Measurements from ENCODE around the gene LYG1. TPM values are rescaled to one million over a fixed set of nuclear protein-coding genes. Genes with fewer than 3 reads are reported as not detected.
"Not testable (repeated sequence)": the region's sequence is repeated elsewhere in the genome, so short reads cannot be mapped to it uniquely, and the experiment has no call there.

LYG1 gene
- total and polyA plus RNA-seq, 2 experiments from 2014 or later = 1.6 to 1.7 TPM

DNA sequence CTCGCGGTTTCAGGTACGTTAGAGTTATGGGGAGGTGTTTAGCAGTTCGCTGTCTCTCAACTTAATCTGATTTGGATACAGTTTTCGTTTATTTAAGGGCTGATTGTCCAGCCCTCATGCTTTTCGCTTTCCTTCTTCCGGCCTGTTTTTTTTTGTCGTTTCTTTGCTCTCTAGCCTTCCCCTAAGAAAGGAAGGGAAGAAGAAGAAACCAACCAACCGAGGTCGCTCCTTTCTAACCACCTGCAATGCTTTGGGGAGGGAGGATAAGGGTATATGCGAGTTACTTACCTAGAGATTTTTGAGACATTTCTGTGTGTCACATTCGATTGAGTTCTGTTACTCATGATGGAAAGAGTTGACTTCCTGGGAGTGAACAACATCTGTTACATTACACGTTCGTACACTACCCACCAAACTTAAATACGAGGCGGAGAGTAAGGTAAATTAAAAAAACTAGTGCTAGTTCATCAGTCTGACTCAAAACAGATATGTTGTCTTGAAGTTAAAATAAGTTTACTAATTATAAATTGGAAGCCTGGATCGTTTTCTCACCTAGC lies 37.1 kb upstream of the LYG1 start:
- Histone ChIP-seq H3K9me3 (ENCODE audit: low read depth) (no peaks in the 10 kb centered on the region), H3K4me3 (peak overlapping the region; percentile 94), H3K36me3 (no peaks in the 10 kb centered on the region), H3K4me1 (ENCODE audit: low read depth) (peaks cover 17% of the 10 kb centered on the region), H3K27me3 (no peaks in the 10 kb centered on the region), H3K27ac (peak overlapping the region; percentile 89)
- TF ChIP-seq, protein P1, sequence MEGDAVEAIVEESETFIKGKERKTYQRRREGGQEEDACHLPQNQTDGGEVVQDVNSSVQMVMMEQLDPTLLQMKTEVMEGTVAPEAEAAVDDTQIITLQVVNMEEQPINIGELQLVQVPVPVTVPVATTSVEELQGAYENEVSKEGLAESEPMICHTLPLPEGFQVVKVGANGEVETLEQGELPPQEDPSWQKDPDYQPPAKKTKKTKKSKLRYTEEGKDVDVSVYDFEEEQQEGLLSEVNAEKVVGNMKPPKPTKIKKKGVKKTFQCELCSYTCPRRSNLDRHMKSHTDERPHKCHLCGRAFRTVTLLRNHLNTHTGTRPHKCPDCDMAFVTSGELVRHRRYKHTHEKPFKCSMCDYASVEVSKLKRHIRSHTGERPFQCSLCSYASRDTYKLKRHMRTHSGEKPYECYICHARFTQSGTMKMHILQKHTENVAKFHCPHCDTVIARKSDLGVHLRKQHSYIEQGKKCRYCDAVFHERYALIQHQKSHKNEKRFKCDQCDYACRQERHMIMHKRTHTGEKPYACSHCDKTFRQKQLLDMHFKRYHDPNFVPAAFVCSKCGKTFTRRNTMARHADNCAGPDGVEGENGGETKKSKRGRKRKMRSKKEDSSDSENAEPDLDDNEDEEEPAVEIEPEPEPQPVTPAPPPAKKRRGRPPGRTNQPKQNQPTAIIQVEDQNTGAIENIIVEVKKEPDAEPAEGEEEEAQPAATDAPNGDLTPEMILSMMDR (IDR thresholded peaks at IDR 0.05; ENCODE audit: low read depth, low read length) = no peak
- DNase-seq (ENCODE audit: low read depth in 1 of 2, low spot score in 1 of 2) = peak; percentile 10 to 11

DNA sequence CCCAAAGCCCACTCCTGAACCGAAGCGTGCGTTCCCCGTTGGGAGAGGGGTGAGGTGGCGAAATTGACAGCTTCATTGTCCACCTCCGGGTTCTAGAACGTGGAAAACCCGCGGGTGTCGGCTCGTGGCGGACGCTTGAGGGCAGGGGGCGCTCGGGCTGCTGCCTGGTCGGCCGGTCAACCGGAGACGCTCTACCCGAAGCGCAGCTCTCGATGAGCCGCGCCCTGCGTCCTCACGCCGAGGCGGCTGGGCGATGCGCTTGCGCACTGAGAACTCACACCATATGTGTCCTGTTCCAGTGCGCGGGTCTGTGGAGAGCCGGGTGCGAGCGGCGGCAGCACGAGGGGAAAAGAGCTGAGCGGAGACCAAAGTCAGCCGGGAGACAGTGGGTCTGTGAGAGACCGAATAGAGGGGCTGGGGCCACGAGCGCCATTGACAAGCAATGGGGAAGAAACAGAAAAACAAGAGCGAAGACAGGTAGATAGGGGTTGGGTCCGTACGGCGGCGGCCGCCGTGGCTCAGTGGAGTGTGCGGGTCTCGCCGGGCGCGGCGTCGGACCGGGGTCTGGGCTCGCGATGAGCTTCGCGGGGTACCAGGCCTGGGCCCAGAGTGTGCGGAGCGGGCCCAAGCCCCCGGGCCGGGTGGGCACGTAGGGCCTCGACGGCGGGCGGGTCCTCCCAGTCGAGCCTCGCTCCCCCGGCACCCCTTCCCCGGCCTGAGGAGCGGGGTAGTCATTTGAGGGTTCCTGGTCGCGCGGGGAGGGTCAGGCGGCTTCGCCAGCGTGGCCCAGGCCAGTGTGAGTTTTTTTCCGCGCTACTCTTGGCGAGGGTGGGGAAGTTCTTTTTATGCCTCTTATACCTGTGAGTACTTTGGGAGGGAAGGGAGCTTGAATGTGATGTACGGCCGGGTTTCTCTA lies 36.4 kb upstream of the LYG1 start, which contains the start of gene EIF5B:
TSS of gene EIF5B (plus strand) at position 277 of the 916 bp plus-strand sequence. CDS start at position 443, 166 bp downstream.
- DNase-seq (ENCODE audit: low read depth in 1 of 2, low spot score in 1 of 2) = peak; percentile 97 to 98
- Histone ChIP-seq H3K4me1 (ENCODE audit: low read depth) (peaks cover 17% of the 10 kb centered on the region), H3K9me3 (ENCODE audit: low read depth) (no peaks in the 10 kb centered on the region), H3K27ac (peak within 1 kb of the TSS; percentile 89), H3K27me3 (no peaks in the 10 kb centered on the region), H3K36me3 (peaks cover 5% of the 10 kb centered on the region), H3K4me3 (peak within 1 kb of the TSS; percentile 94)
- TF ChIP-seq, protein P1 (IDR thresholded peaks at IDR 0.05; ENCODE audit: low read depth, low read length) = peak; percentile 77

DNA sequence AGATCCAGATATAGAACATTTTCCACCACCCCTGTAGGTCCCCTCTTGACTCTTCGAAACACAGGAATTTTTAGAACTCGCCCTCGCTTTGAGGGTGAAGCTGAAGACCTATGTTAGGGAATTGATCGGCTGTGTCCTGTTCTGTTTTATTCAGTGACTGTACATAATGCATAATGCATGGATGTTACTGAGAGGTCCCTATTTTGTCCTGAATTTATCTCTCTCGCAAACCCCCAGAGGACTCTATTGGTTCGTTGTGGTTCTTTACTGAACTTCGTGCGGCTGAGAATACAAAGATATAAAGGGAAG lies 35.8 kb upstream of the LYG1 start:
- H3K36me3 ChIP-seq = peaks cover 11% of the 10 kb centered on the region
- no peak for DNase-seq (ENCODE audit: low read depth in 1 of 2, low spot score in 1 of 2)
- TF ChIP-seq, protein P1 (IDR thresholded peaks at IDR 0.05; ENCODE audit: low read depth, low read length) = no peak
- no peaks in the 10 kb centered on the region for H3K27me3 ChIP-seq
- H3K9me3 ChIP-seq (ENCODE audit: low read depth) = no peaks in the 10 kb centered on the region
- H3K27ac ChIP-seq = peak overlapping the region; percentile 89
- peak overlapping the region; percentile 94 for H3K4me3 ChIP-seq
- peaks cover 17% of the 10 kb centered on the region for H3K4me1 ChIP-seq (ENCODE audit: low read depth)

DNA sequence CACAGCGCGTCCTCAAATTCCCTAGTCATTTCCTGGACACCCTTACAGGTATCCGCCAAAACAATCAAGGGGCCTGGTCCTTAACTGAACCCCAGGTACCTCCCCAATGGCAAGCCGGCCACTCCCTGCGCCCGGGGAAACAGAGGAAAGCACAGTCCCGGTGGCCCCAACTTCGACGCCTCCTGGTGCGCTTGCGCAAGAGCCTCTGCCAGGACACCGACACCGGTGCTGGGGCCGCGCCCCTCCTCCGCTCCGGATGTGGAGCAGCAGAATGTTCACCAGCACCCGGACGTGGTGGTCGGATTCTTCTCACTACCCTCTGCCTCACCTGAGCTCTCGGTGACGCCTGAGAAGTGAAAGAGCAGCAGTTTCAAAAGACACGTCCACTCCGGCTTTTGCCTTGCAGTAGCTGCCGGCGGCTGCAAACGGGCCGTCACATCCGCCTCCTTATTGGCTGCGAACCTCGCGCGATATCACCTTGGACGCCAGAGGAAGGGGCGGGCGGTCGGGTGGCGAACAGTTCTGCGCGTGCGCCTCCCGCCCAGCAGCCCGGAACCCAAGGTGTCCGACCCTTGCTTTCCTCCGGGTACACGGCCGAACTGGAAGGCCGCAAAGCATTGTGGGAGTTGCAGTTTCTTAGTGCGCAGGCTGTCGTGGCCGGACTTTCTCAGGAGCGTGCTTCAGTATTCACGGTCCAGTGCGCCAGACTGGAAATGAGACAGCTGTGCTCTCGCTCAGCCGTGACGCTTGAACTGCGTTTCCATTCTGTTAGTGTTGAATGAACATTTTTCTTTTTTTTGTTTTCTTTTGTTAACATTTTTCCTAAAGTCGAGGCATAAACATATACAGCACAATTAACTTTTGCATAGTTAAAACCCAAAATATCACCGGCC lies 35.2 kb upstream of the LYG1 start, which contains the start of gene TXNDC9:
TSS of gene TXNDC9 (minus strand) at position 423 of the 893 bp plus-strand sequence. CDS start 3,123 bp downstream, outside the sequence.
- Histone ChIP-seq H3K4me1 (ENCODE audit: low read depth) (peaks cover 17% of the 10 kb centered on the region), H3K27me3 (no peaks in the 10 kb centered on the region), H3K4me3 (peak within 1 kb of the TSS; percentile 94), H3K27ac (peak within 1 kb of the TSS; percentile 89), H3K9me3 (ENCODE audit: low read depth) (no peaks in the 10 kb centered on the region), H3K36me3 (peaks cover 15% of the 10 kb centered on the region)
- TF ChIP-seq, protein P1 (IDR thresholded peaks at IDR 0.05; ENCODE audit: low read depth, low read length) = no peak
- DNase-seq (ENCODE audit: low read depth in 1 of 2, low spot score in 1 of 2) = peak; percentile 100

DNA sequence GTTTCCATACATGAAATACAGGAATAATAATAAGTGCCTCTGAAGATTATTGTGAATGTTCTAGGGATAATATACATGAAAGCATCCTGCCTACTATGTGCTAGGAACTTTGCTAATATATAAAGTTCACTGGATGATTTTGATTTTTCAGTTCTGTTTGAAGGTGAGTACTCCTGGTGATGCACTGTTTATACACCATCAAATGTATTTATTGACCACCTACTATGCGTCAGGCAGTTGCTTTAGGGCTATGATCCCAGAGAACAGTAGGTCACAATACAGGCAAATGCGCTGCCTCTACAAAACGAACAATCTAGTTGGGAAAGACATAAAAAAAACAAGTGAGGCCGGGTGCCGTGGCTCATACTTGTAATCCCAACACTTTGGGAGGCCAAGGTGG lies 24.4 kb upstream of the LYG1 start:
- Histone ChIP-seq H3K4me3 (no peak overlapping the region), H3K9me3 (ENCODE audit: low read depth) (no peaks in the 10 kb centered on the region), H3K27ac (no peak overlapping the region), H3K4me1 (ENCODE audit: low read depth) (no peaks in the 10 kb centered on the region), H3K27me3 (no peaks in the 10 kb centered on the region), H3K36me3 (peaks cover 71% of the 10 kb centered on the region)
- TF ChIP-seq, protein P1 (IDR thresholded peaks at IDR 0.05; ENCODE audit: low read depth, low read length) = no peak
- no peak for DNase-seq (ENCODE audit: low read depth in 1 of 2, low spot score in 1 of 2)

DNA sequence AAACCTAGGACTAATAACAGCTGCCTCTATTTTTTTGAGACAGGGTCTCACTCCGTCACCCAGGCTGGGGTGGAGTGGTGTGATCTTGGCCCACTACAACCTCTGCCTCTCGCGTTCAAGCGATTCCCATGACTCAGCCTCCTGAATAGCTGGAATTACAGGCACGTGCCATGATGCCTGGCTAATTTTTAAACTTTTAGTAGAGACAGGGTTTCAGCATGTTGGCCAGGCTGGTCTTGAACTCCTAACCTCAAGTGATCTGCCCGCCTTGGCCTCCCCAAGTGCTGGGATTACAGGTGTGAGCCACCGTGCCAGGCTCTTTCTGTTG lies 16.8 kb upstream of the LYG1 start:
- not testable (repeated sequence) for H3K27ac ChIP-seq; DNase-seq (ENCODE audit: low read depth in 1 of 2, low spot score in 1 of 2); H3K27me3 ChIP-seq; H3K4me1 ChIP-seq (ENCODE audit: low read depth); H3K9me3 ChIP-seq (ENCODE audit: low read depth); H3K4me3 ChIP-seq
- peaks cover 40% of the 10 kb centered on the region for H3K36me3 ChIP-seq

Data from cardiac muscle cell (in vitro differentiated cells and primary cell).